ENCODE results near the gene OR11H7.
"Not testable (repeated sequence)": the region's sequence is repeated elsewhere in the genome, so short reads cannot be mapped to it uniquely, and the experiment has no call there.

The OR11H7 gene

GRCh38 chr14:20219033-20219432 is 9.7 kb upstream of the OR11H7 start:
- no peak for DNase-seq
- TF ChIP-seq POLR2A (IDR thresholded peaks at IDR 0.05; ENCODE audit: low read length) (no peak), GATA1 (IDR thresholded peaks at IDR 0.05; ENCODE audit: low read depth, low read length) (no peak)

DNA sequence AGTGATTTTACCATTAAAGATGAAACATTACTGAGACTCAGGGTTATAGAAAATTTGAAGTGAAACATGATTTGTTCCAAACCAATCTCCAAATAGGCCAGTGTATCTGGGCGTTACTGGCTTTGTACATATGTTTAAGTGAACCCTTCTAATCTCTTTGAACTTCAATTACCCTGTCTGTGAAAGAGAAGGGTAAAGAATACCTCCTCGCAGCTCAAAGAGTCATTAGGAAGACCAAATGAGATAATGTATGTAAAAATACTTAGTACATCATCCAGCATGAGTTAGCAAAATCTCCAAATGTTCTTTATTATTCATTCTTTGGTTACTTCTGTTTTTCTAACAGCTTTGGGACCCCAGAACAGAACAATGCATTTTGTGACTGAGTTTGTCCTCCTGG is 5.4 kb upstream of the OR11H7 start, which contains the start of gene OR11H6:
Gene OR11H6, plus strand, starts transcription at position 301 of the 400 bp plus-strand sequence. Its CDS starts 0 bp downstream, at position 301.
- no peak for TF ChIP-seq POLR2A (IDR thresholded peaks at IDR 0.05; ENCODE audit: low read length)
- TF ChIP-seq GATA1 (IDR thresholded peaks at IDR 0.05; ENCODE audit: low read depth, low read length): no peak
- no peak for DNase-seq

DNA sequence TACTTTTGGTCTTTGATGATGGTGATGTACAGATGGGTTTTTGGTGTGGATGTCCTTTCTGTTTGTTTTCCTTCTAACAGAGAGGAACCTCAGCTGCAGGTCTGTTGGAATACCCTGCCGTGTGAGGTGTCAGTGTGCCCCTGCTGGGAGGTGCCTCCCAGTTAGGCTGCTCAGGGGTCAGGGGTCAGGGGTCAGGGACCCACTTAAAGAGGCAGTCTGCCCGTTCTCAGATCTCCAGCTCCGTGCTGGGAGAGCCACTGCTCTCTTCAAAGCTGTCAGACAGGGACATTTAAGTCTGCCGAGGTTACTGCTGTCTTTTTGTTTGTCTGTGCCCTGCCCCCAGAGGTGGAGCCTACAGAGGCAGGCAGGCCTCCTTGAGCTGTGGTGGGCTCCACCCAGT is 6.6 kb downstream of the OR11H7 start:
- not testable (repeated sequence) for DNase-seq

DNA sequence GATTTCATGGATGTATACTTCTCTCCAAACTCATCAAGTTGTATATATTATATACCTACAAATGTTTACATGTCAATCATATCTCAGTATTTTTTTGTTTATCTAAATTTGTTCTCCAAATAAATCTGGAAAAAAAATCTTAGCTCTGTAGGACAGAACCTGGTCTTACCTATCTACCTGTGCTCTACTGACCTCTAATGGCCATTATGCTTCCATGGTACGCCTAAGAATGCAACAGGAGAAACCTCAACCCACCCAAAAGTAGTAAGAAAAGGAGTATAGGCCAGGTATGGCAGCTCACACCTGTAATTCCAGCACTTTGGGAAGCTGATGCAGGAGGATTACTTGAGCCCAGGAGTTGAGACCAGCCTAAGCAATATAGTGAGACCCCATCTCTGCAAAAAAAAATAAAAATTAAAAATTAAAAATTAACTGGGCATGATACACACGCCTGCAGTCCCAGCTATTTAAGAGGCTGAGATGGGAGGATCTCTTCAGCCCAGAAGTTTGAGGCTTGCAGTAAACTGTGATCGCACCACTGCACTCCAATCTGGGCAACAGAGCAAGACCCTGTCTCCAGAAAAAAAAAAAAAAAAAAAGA is 19.0 kb downstream of the OR11H7 start:
- DNase-seq: peak; percentile 5 to 31
- no peak for TF ChIP-seq GATA1 (IDR thresholded peaks at IDR 0.05; ENCODE audit: low read depth, low read length)
- no peak for TF ChIP-seq POLR2A (IDR thresholded peaks at IDR 0.05; ENCODE audit: low read length)

GRCh38 chr14:20262642-20263128 is 33.9 kb downstream of the OR11H7 start:
- DNase-seq: no peak
- TF ChIP-seq POLR2A (IDR thresholded peaks at IDR 0.05; ENCODE audit: low read length) (no peak), GATA1 (IDR thresholded peaks at IDR 0.05; ENCODE audit: low read depth, low read length) (no peak)

- not testable (repeated sequence) for DNase-seq
Measured at GRCh38 chr14:20264361-20264760, 35.6 kb downstream of the OR11H7 start.

GRCh38 chr14:20274062-20274461 is 45.3 kb downstream of the OR11H7 start:
- no peak for DNase-seq
- TF ChIP-seq GATA1 (IDR thresholded peaks at IDR 0.05; ENCODE audit: low read depth, low read length) (no peak), POLR2A (IDR thresholded peaks at IDR 0.05; ENCODE audit: low read length) (no peak)

- TF ChIP-seq GATA1 (IDR thresholded peaks at IDR 0.05; ENCODE audit: low read depth, low read length) (no peak), POLR2A (IDR thresholded peaks at IDR 0.05; ENCODE audit: low read length) (no peak)
- no peak for DNase-seq
Measured at GRCh38 chr14:20277409-20277808, 48.6 kb downstream of the OR11H7 start.

DNA sequence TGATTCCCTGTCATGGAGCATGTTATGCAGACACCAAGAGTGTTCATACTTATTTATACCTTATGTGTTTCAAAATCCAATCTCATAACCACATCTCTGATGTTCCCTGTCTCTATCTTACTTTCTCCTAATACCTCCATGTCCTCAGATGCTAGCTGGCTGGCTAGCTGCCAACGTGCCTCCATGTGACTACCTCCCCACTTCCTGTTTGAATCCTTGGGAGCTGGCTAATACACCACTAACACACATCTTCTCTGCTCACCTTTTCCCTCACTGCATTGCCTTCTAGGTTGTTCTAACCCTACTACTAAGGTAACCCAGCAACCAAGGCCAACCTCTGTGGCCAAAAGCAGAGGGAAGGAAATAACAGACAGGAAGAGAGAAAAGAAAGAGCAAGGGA is 49.6 kb downstream of the OR11H7 start:
- peak; percentile 4 to 5 for DNase-seq
- TF ChIP-seq GATA1 (IDR thresholded peaks at IDR 0.05; ENCODE audit: low read depth, low read length) (no peak), POLR2A (IDR thresholded peaks at IDR 0.05; ENCODE audit: low read length) (no peak)

- not testable (repeated sequence) for DNase-seq
Measured at GRCh38 chr14:20280265-20280664, 51.5 kb downstream of the OR11H7 start.
